ENCODE results near the gene MAST2.

Gene MAST2

DNA sequence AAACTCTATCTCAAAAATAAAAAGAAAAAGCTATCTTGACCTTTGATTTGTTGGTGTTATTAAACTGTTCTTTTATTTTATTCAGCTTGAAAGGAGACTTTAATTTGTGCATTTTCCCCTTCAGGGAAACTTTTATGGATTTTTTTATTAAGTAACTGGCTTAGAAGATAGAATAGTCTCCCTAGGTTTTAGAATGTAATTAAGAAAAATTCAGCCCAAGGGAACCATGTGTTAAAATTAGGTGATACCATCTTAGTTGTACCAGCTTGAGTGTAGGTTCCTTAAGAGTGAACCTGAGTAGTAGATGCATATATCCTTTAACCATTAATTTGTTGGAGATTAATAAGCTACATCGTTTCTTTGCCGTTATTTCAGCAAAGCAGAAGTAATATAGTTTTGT, 11.4 kb downstream of the MAST2 start:
- Histone ChIP-seq H3K4me1 (ENCODE audit: insufficient read depth, low read length, poor library complexity, severe bottlenecking) (peaks cover 5% of the 10 kb centered on the region), H3K9me3 (ENCODE audit: insufficient read depth, low read depth, low read length) (no peaks in the 10 kb centered on the region), H4K20me1 (ENCODE audit: insufficient read depth, low read length, poor library complexity, severe bottlenecking) (no peaks in the 10 kb centered on the region), H2AFZ (ENCODE audit: low read length) (no peak overlapping the region), H3K27me3 (ENCODE audit: insufficient read depth, low read length, poor library complexity, severe bottlenecking) (no peaks in the 10 kb centered on the region), H3K36me3 (ENCODE audit: insufficient read depth, low read length) (no peaks in the 10 kb centered on the region), H3K79me2 (ENCODE audit: insufficient read depth, low read length) (peaks cover 8% of the 10 kb centered on the region; the same call in 1 of the 2 replicates), H3K9ac (ENCODE audit: low read depth, low read length, poor library complexity, severe bottlenecking) (no peak overlapping the region), H3K9me2 (replicated peaks; ENCODE audit: low read depth, low read length) (no peaks in the 10 kb centered on the region), H3K4me3 (ENCODE audit: low read length, poor library complexity, severe bottlenecking) (no peak overlapping the region), H3K4me2 (ENCODE audit: low read depth, low read length, poor library complexity, severe bottlenecking) (no peak overlapping the region), H3F3A (ENCODE audit: low read depth) (no peaks in the 10 kb centered on the region)
- no peak for TF ChIP-seq EZH2phosphoT487 (IDR thresholded peaks at IDR 0.05; ENCODE audit: borderline replicate concordance)
- no peak for TF ChIP-seq CTCF (conservative IDR thresholded peaks at IDR 0.05; ENCODE audit: low read length)

DNA sequence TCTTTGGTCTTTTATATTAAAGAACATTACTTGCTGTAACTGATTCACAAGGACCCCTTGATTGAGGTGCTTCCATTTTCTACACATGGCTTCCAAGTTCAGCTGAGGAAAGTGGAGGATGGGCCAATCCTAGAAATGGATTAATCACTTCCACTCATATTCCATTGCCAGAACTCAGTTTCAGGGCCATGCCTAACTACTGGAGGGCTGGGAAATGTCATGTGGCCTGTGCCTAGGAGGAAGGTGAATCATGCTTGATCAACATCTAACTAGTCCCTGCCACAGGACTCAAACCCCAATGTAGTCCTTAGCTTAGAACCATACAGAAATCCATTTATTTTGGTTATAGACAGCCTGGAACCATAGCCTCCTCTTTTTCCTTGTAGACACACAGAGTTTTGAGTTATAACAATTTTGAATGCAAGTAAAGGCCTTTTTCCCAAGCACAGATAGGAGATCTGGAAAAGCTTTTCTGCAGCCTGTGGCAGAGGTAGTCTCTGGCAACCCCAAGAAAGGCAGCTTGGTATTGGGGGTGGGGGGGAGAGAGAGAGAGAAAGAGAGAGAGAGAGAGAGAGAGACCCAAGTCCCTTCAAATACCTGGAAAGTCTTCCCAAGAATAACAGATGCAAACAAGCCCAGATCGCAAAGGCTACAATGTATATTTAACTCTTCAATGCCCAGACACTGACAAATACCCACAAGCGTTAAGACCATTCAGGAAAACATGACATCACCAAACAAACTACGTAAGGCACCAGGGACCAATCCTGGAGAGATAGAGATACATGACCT, 12.5 kb downstream of the MAST2 start:
- Histone ChIP-seq H3K4me2 (ENCODE audit: low read depth, low read length, poor library complexity, severe bottlenecking) (no peak overlapping the region), H3K36me3 (ENCODE audit: insufficient read depth, low read length) (no peaks in the 10 kb centered on the region), H3K27me3 (ENCODE audit: insufficient read depth, low read length, poor library complexity, severe bottlenecking) (no peaks in the 10 kb centered on the region), H3K9me2 (replicated peaks; ENCODE audit: low read depth, low read length) (no peaks in the 10 kb centered on the region), H3K9ac (ENCODE audit: low read depth, low read length, poor library complexity, severe bottlenecking) (no peak overlapping the region), H3K4me1 (ENCODE audit: insufficient read depth, low read length, poor library complexity, severe bottlenecking) (no peaks in the 10 kb centered on the region), H3F3A (ENCODE audit: low read depth) (0 out of 2 replicates have a peak, but pooled peaks cover 6% of the 10 kb centered on the region), H4K20me1 (ENCODE audit: insufficient read depth, low read length, poor library complexity, severe bottlenecking) (no peaks in the 10 kb centered on the region), H3K4me3 (ENCODE audit: low read length, poor library complexity, severe bottlenecking) (no peak overlapping the region), H2AFZ (ENCODE audit: low read length) (no peak overlapping the region), H3K79me2 (ENCODE audit: insufficient read depth, low read length) (0 out of 2 replicates have a peak, but pooled peaks cover 3% of the 10 kb centered on the region), H3K9me3 (ENCODE audit: insufficient read depth, low read depth, low read length) (no peaks in the 10 kb centered on the region)
- TF ChIP-seq CTCF (conservative IDR thresholded peaks at IDR 0.05; ENCODE audit: low read length) = no peak
- no peak for TF ChIP-seq EZH2phosphoT487 (IDR thresholded peaks at IDR 0.05; ENCODE audit: borderline replicate concordance)

GRCh38 chr1:45820173-45820572, 16.8 kb downstream of the MAST2 start:
- no peaks in the 10 kb centered on the region for H3K9me3 ChIP-seq (ENCODE audit: insufficient read depth, low read depth, low read length)
- no peak overlapping the region for H3K4me3 ChIP-seq (ENCODE audit: low read length, poor library complexity, severe bottlenecking)
- H3K27me3 ChIP-seq (ENCODE audit: insufficient read depth, low read length, poor library complexity, severe bottlenecking) = no peaks in the 10 kb centered on the region
- no peak overlapping the region for H2AFZ ChIP-seq (ENCODE audit: low read length)
- no peak overlapping the region for H3K9ac ChIP-seq (ENCODE audit: low read depth, low read length, poor library complexity, severe bottlenecking)
- H3K4me1 ChIP-seq (ENCODE audit: insufficient read depth, low read length, poor library complexity, severe bottlenecking) = peaks cover 5% of the 10 kb centered on the region
- no peaks in the 10 kb centered on the region for H4K20me1 ChIP-seq (ENCODE audit: insufficient read depth, low read length, poor library complexity, severe bottlenecking)
- H3K9me2 ChIP-seq (replicated peaks; ENCODE audit: low read depth, low read length) = no peaks in the 10 kb centered on the region
- H3K36me3 ChIP-seq (ENCODE audit: insufficient read depth, low read length) = 0 out of 2 replicates have a peak, but pooled peaks cover 5% of the 10 kb centered on the region
- H3F3A ChIP-seq (ENCODE audit: low read depth) = 0 out of 2 replicates have a peak, but pooled peaks cover 6% of the 10 kb centered on the region
- peaks cover 15% of the 10 kb centered on the region; the same call in 1 of the 2 replicates for H3K79me2 ChIP-seq (ENCODE audit: insufficient read depth, low read length)
- H3K4me2 ChIP-seq (ENCODE audit: low read depth, low read length, poor library complexity, severe bottlenecking) = no peak overlapping the region
- TF ChIP-seq CTCF (conservative IDR thresholded peaks at IDR 0.05; ENCODE audit: low read length) (no peak), EZH2phosphoT487 (IDR thresholded peaks at IDR 0.05; ENCODE audit: borderline replicate concordance) (no peak)

All from Loucy (cell line).